DOHH2 (cell line): ENCODE results near the gene VPS4B.

Source experiments
- EZH2phosphoT487 ChIP-seq: fragments of 200-600 bp; sonication (generic); IDR thresholded peaks from 2 replicates; pipeline ENCODE4 v1.6.1; 2017; ENCODE audit warnings: borderline replicate concordance, mild to moderate bottlenecking, antibody characterized with exemption, low read length, moderate library complexity, mixed read lengths
- TF ChIP-seq, protein P1 (sequence below): fragments of 200-600 bp; sonication (generic); IDR thresholded peaks from one replicate; pipeline ENCODE4 v1.5.1; 2014; ENCODE audit warnings: antibody characterized with exemption, mild to moderate bottlenecking, low read depth, low read length; ENCODE audit not compliant: poor library complexity, severe bottlenecking

DNA sequence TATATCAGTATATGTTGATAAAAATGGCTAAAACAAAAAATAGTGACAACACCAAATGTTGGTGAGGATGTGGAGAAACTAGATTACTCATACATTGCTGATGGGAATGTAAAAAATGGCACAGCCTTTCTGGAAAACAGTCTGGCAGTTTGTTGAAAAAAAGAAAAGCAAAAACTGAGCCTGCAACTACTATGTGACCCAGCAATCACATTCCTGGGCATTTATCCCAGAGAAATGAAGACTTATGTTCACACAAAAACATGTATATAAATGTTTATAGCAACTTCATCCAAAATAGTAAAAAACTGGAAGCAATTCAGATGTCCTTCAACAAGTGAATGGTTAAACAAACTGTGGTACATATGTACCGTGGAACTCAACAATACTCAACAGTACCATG is 47.7 kb downstream of the VPS4B start:
- TF ChIP-seq, protein P1, sequence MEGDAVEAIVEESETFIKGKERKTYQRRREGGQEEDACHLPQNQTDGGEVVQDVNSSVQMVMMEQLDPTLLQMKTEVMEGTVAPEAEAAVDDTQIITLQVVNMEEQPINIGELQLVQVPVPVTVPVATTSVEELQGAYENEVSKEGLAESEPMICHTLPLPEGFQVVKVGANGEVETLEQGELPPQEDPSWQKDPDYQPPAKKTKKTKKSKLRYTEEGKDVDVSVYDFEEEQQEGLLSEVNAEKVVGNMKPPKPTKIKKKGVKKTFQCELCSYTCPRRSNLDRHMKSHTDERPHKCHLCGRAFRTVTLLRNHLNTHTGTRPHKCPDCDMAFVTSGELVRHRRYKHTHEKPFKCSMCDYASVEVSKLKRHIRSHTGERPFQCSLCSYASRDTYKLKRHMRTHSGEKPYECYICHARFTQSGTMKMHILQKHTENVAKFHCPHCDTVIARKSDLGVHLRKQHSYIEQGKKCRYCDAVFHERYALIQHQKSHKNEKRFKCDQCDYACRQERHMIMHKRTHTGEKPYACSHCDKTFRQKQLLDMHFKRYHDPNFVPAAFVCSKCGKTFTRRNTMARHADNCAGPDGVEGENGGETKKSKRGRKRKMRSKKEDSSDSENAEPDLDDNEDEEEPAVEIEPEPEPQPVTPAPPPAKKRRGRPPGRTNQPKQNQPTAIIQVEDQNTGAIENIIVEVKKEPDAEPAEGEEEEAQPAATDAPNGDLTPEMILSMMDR, result no peak
- TF ChIP-seq EZH2phosphoT487, result no peak
